Activated naive CD4-positive, alpha-beta T cell treated with anti-CD3 and anti-CD28 coated beads, Interleukin-2, amount 50 U/mL, for 24 hours (primary cell): ENCODE data around the gene GRIN2A.
"Not testable (repeated sequence)": the region's sequence is repeated elsewhere in the genome, so short reads cannot be mapped to it uniquely, and the experiment has no call there.

ENCODE experiments used
- H3K27ac Mint-ChIP-seq: one replicate; pipeline ENCODE4 v1.8.0; 2021; ENCODE audit warnings: mild to moderate bottlenecking, mixed read lengths
- H3K27me3 Mint-ChIP-seq: one replicate; pipeline ENCODE4 v1.8.0; 2021; ENCODE audit warnings: mixed read lengths
- H3K36me3 Mint-ChIP-seq: one replicate; pipeline ENCODE4 v1.8.0; 2021; ENCODE audit warnings: mixed read lengths
- H3K4me1 Mint-ChIP-seq: one replicate; pipeline ENCODE4 v1.8.0; 2021; ENCODE audit warnings: mixed read lengths
- H3K4me3 Mint-ChIP-seq: one replicate; pipeline ENCODE4 v1.8.0; 2021; ENCODE audit warnings: mild to moderate bottlenecking, mixed read lengths
- H3K9me3 Mint-ChIP-seq: one replicate; pipeline ENCODE4 v1.8.0; 2021; ENCODE audit warnings: mixed read lengths

The GRIN2A gene

GRCh38 chr16:9898555-9898954 is 283.7 kb downstream of the GRIN2A start:
- no peak overlapping the region for H3K27ac Mint-ChIP-seq

GRCh38 chr16:9898124-9898523 is 284.1 kb downstream of the GRIN2A start:
- Mint-ChIP-seq H3K27ac (no peak overlapping the region), H3K4me1 (no peaks in the 10 kb centered on the region), H3K27me3 (no peaks in the 10 kb centered on the region), H3K4me3 (no peak overlapping the region), H3K9me3 (peaks cover 11% of the 10 kb centered on the region), H3K36me3 (no peaks in the 10 kb centered on the region)

More at GRCh38 chr16:9898555-9898954, 283.7 kb downstream of the GRIN2A start:
- H3K4me3 Mint-ChIP-seq = no peak overlapping the region
- H3K4me1 Mint-ChIP-seq = no peaks in the 10 kb centered on the region
- no peaks in the 10 kb centered on the region for H3K27me3 Mint-ChIP-seq
- H3K9me3 Mint-ChIP-seq = peaks cover 11% of the 10 kb centered on the region
- H3K36me3 Mint-ChIP-seq = no peaks in the 10 kb centered on the region

GRCh38 chr16:9895817-9896216 is 286.4 kb downstream of the GRIN2A start:
- no peaks in the 10 kb centered on the region for H3K4me1 Mint-ChIP-seq
- no peaks in the 10 kb centered on the region for H3K36me3 Mint-ChIP-seq

GRCh38 chr16:9885876-9886275 is 296.4 kb downstream of the GRIN2A start:
- H3K4me1 Mint-ChIP-seq = no peaks in the 10 kb centered on the region

More at GRCh38 chr16:9895817-9896216, 286.4 kb downstream of the GRIN2A start:
- Mint-ChIP-seq H3K27me3 (no peaks in the 10 kb centered on the region), H3K4me3 (no peak overlapping the region), H3K27ac (no peak overlapping the region), H3K9me3 (peaks cover 7% of the 10 kb centered on the region)

GRCh38 chr16:9885467-9885866 is 296.8 kb downstream of the GRIN2A start:
- H3K27ac Mint-ChIP-seq = no peak overlapping the region
- peaks cover 3% of the 10 kb centered on the region for H3K27me3 Mint-ChIP-seq
- H3K4me1 Mint-ChIP-seq = no peaks in the 10 kb centered on the region
- H3K4me3 Mint-ChIP-seq = no peak overlapping the region
- no peaks in the 10 kb centered on the region for H3K36me3 Mint-ChIP-seq
- no peaks in the 10 kb centered on the region for H3K9me3 Mint-ChIP-seq

More at GRCh38 chr16:9885876-9886275, 296.4 kb downstream of the GRIN2A start:
- H3K9me3 Mint-ChIP-seq = no peaks in the 10 kb centered on the region
- H3K4me3 Mint-ChIP-seq = no peak overlapping the region
- H3K27ac Mint-ChIP-seq = no peak overlapping the region
- H3K36me3 Mint-ChIP-seq = no peaks in the 10 kb centered on the region
- H3K27me3 Mint-ChIP-seq = peaks cover 1% of the 10 kb centered on the region

- not testable (repeated sequence) for H3K4me3 Mint-ChIP-seq, H3K27ac Mint-ChIP-seq, H3K4me1 Mint-ChIP-seq, H3K27me3 Mint-ChIP-seq, H3K9me3 Mint-ChIP-seq, H3K36me3 Mint-ChIP-seq
These were observed 306.2 kb downstream of the GRIN2A start for GRCh38 chr16:9875981-9876380.

GRCh38 chr16:9874219-9874618 is 308.0 kb downstream of the GRIN2A start:
- H3K9me3 Mint-ChIP-seq = no peaks in the 10 kb centered on the region
- no peaks in the 10 kb centered on the region for H3K4me1 Mint-ChIP-seq
- H3K36me3 Mint-ChIP-seq = no peaks in the 10 kb centered on the region
- no peak overlapping the region for H3K4me3 Mint-ChIP-seq
- peaks cover 3% of the 10 kb centered on the region for H3K27me3 Mint-ChIP-seq
- no peak overlapping the region for H3K27ac Mint-ChIP-seq

GRCh38 chr16:9870962-9871361 is 311.3 kb downstream of the GRIN2A start:
- Mint-ChIP-seq H3K9me3 (no peaks in the 10 kb centered on the region), H3K4me1 (no peaks in the 10 kb centered on the region), H3K36me3 (no peaks in the 10 kb centered on the region), H3K4me3 (no peak overlapping the region), H3K27ac (no peak overlapping the region), H3K27me3 (peaks cover 3% of the 10 kb centered on the region)

- H3K4me3 Mint-ChIP-seq = no peak overlapping the region
- H3K9me3 Mint-ChIP-seq = no peaks in the 10 kb centered on the region
- H3K27me3 Mint-ChIP-seq = peaks cover 3% of the 10 kb centered on the region
- H3K27ac Mint-ChIP-seq = no peak overlapping the region
- no peaks in the 10 kb centered on the region for H3K4me1 Mint-ChIP-seq
- H3K36me3 Mint-ChIP-seq = no peaks in the 10 kb centered on the region
These were observed 312.5 kb downstream of the GRIN2A start for GRCh38 chr16:9869776-9870175.

GRCh38 chr16:9868606-9869149 is 313.6 kb downstream of the GRIN2A start:
- peaks cover 3% of the 10 kb centered on the region for H3K27me3 Mint-ChIP-seq
- H3K27ac Mint-ChIP-seq = no peak overlapping the region
- no peaks in the 10 kb centered on the region for H3K4me1 Mint-ChIP-seq
- H3K36me3 Mint-ChIP-seq = no peaks in the 10 kb centered on the region
- H3K4me3 Mint-ChIP-seq = no peak overlapping the region
- no peaks in the 10 kb centered on the region for H3K9me3 Mint-ChIP-seq

- Mint-ChIP-seq H3K4me3 (no peak overlapping the region), H3K36me3 (no peaks in the 10 kb centered on the region), H3K4me1 (no peaks in the 10 kb centered on the region), H3K27ac (no peak overlapping the region), H3K27me3 (peaks cover 3% of the 10 kb centered on the region), H3K9me3 (no peaks in the 10 kb centered on the region)
These were observed 315.1 kb downstream of the GRIN2A start for GRCh38 chr16:9867176-9867575.

- H3K27me3 Mint-ChIP-seq = peaks cover 2% of the 10 kb centered on the region
- no peak overlapping the region for H3K27ac Mint-ChIP-seq
- H3K9me3 Mint-ChIP-seq = no peaks in the 10 kb centered on the region
These were observed 317.8 kb downstream of the GRIN2A start for GRCh38 chr16:9864461-9864860.

GRCh38 chr16:9862327-9862726 is 319.9 kb downstream of the GRIN2A start:
- H3K27me3 Mint-ChIP-seq = peaks cover 2% of the 10 kb centered on the region
- no peaks in the 10 kb centered on the region for H3K9me3 Mint-ChIP-seq
- no peak overlapping the region for H3K4me3 Mint-ChIP-seq
- H3K4me1 Mint-ChIP-seq = no peaks in the 10 kb centered on the region
- H3K36me3 Mint-ChIP-seq = no peaks in the 10 kb centered on the region
- H3K27ac Mint-ChIP-seq = no peak overlapping the region

More at GRCh38 chr16:9864461-9864860, 317.8 kb downstream of the GRIN2A start:
- H3K4me3 Mint-ChIP-seq = no peak overlapping the region
- no peaks in the 10 kb centered on the region for H3K4me1 Mint-ChIP-seq
- H3K36me3 Mint-ChIP-seq = no peaks in the 10 kb centered on the region

GRCh38 chr16:9860876-9861275 is 321.4 kb downstream of the GRIN2A start:
- H3K4me1 Mint-ChIP-seq = no peaks in the 10 kb centered on the region
- H3K36me3 Mint-ChIP-seq = no peaks in the 10 kb centered on the region
- no peaks in the 10 kb centered on the region for H3K9me3 Mint-ChIP-seq
- peaks cover 2% of the 10 kb centered on the region for H3K27me3 Mint-ChIP-seq
- H3K27ac Mint-ChIP-seq = no peak overlapping the region
- H3K4me3 Mint-ChIP-seq = no peak overlapping the region

GRCh38 chr16:9859701-9860327 is 322.4 kb downstream of the GRIN2A start:
- H3K9me3 Mint-ChIP-seq = no peaks in the 10 kb centered on the region
- H3K4me3 Mint-ChIP-seq = no peak overlapping the region
- H3K27me3 Mint-ChIP-seq = peaks cover 2% of the 10 kb centered on the region
- no peak overlapping the region for H3K27ac Mint-ChIP-seq
- H3K4me1 Mint-ChIP-seq = no peaks in the 10 kb centered on the region
- H3K36me3 Mint-ChIP-seq = no peaks in the 10 kb centered on the region

GRCh38 chr16:9854675-9855074 is 327.6 kb downstream of the GRIN2A start:
- no peaks in the 10 kb centered on the region for H3K36me3 Mint-ChIP-seq

GRCh38 chr16:9852003-9852402 is 330.2 kb downstream of the GRIN2A start:
- no peaks in the 10 kb centered on the region for H3K9me3 Mint-ChIP-seq
- no peak overlapping the region for H3K27ac Mint-ChIP-seq
- H3K4me3 Mint-ChIP-seq = no peak overlapping the region
- no peaks in the 10 kb centered on the region for H3K27me3 Mint-ChIP-seq
- no peaks in the 10 kb centered on the region for H3K4me1 Mint-ChIP-seq
- no peaks in the 10 kb centered on the region for H3K36me3 Mint-ChIP-seq

More at GRCh38 chr16:9854675-9855074, 327.6 kb downstream of the GRIN2A start:
- Mint-ChIP-seq H3K9me3 (no peaks in the 10 kb centered on the region), H3K27ac (no peak overlapping the region), H3K27me3 (no peaks in the 10 kb centered on the region), H3K4me1 (no peaks in the 10 kb centered on the region), H3K4me3 (no peak overlapping the region)
